HG03442 (cell line): ENCODE data around the gene SNTG2.
"Not testable (repeated sequence)": the region's sequence is repeated elsewhere in the genome, so short reads cannot be mapped to it uniquely, and the experiment has no call there.

Experiments
- ATAC-seq: cut with Tn5 transposase; IDR thresholded peaks from one replicate; pipeline ENCODE4 v1.9.1; 2021; ENCODE audit warnings: mild to moderate bottlenecking, moderate library complexity; ENCODE audit not compliant: unreplicated experiment

Gene SNTG2

GRCh38 chr2:1400943-1401735 lies 450.5 kb downstream of the SNTG2 start:
- peak; percentile 59 for ATAC-seq

- ATAC-seq: no peak
Measured at GRCh38 chr2:1402064-1402463, 451.4 kb downstream of the SNTG2 start.

- ATAC-seq: no peak
Measured at GRCh38 chr2:1403565-1403964, 452.9 kb downstream of the SNTG2 start.

GRCh38 chr2:1405124-1405523 lies 454.5 kb downstream of the SNTG2 start:
- no peak for ATAC-seq

GRCh38 chr2:1405967-1406366 lies 455.3 kb downstream of the SNTG2 start:
- no peak for ATAC-seq

GRCh38 chr2:1406434-1406833 lies 455.8 kb downstream of the SNTG2 start:
- ATAC-seq: no peak

GRCh38 chr2:1407950-1408675 lies 457.5 kb downstream of the SNTG2 start:
- ATAC-seq: no peak

- ATAC-seq: no peak
Measured at GRCh38 chr2:1413156-1413710, 462.6 kb downstream of the SNTG2 start, which contains the start of gene TPO. Gene TPO (plus strand): TSS chr2:1413463. CDS start chr2:1414409, 946 bp downstream.

GRCh38 chr2:1414121-1414520 lies 463.5 kb downstream of the SNTG2 start:
- ATAC-seq: no peak

GRCh38 chr2:1414901-1415300 lies 464.3 kb downstream of the SNTG2 start:
- not testable (repeated sequence) for ATAC-seq

GRCh38 chr2:1415501-1415900 lies 464.9 kb downstream of the SNTG2 start:
- no peak for ATAC-seq
